Measurements from ENCODE around the gene TGFBR3.

TGFBR3 gene

DNA sequence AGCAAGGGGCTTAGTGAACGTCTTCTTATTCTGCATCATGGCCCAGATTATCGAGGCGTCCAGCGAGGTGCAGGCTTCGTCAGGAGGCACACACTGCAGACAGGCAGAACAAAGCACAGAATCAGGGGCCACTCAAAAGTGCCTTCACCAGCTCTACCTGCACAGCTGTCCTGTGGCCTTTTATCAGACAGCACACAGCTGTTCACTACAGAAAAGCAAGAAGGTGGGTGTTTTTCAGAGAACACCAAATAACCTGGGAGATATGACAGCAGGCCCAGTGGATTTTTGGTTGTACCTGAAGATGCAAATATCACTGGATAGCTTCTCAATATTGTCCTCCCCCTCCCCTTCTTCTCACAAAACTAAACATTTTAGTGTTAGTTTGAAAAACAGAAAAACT lies 177.3 kb downstream of the TGFBR3 start:
- no peak overlapping the region for H3K4me3 ChIP-seq (ENCODE audit: low read depth, low read length)
- no peaks in the 10 kb centered on the region for H3K4me1 ChIP-seq (ENCODE audit: control insufficient read depth, insufficient read depth, low read length)
- CTCF ChIA-PET = interaction anchor here (0.6 to 0.7 kb wide), 2 partner anchors 542 to 987 kb away, joined by 3 read pairs; no protein-coding TSS in a partner anchor
- peaks cover 0 to 33% of the 10 kb centered on the region in 2 experiments; a peak in 1 of 3 replicates for H3K36me3 ChIP-seq (ENCODE audit: control insufficient read depth in 2 of 2, insufficient read depth in 1 of 2, low read length in 2 of 2)
- POLR2A ChIA-PET = interaction anchor here (0.6 kb wide), 1 partner anchor 82 kb away, joined by 3 read pairs; no protein-coding TSS in a partner anchor
- TF ChIP-seq MYNN (tag by site-specific recombination; IDR thresholded peaks at IDR 0.05; ENCODE audit: borderline replicate concordance) (no peak), ZNF600 (tag by site-specific recombination; IDR thresholded peaks at IDR 0.05) (no peak), KLF16 (tag by site-specific recombination; IDR thresholded peaks at IDR 0.05) (no peak), GLIS2 (tag by site-specific recombination; IDR thresholded peaks at IDR 0.05) (no peak), ZNF549 (tag by site-specific recombination; IDR thresholded peaks at IDR 0.05) (no peak), ZNF664 (tag by site-specific recombination; IDR thresholded peaks at IDR 0.05) (no peak), ZFP37 (tag by site-specific recombination; IDR thresholded peaks at IDR 0.05) (no peak), ZNF658 (tag by site-specific recombination; IDR thresholded peaks at IDR 0.05) (no peak), GLI2 (tag by site-specific recombination; IDR thresholded peaks at IDR 0.05; ENCODE audit: borderline replicate concordance, low read depth) (no peak), ZNF626 (tag by site-specific recombination; IDR thresholded peaks at IDR 0.05) (no peak), HOXA7 (CRISPR knock-in tag; IDR thresholded peaks at IDR 0.05; ENCODE audit: borderline replicate concordance) (no peak), ZNF561 (tag by site-specific recombination; IDR thresholded peaks at IDR 0.05; ENCODE audit: borderline replicate concordance) (no peak)
- TF ChIP-seq, protein P1, sequence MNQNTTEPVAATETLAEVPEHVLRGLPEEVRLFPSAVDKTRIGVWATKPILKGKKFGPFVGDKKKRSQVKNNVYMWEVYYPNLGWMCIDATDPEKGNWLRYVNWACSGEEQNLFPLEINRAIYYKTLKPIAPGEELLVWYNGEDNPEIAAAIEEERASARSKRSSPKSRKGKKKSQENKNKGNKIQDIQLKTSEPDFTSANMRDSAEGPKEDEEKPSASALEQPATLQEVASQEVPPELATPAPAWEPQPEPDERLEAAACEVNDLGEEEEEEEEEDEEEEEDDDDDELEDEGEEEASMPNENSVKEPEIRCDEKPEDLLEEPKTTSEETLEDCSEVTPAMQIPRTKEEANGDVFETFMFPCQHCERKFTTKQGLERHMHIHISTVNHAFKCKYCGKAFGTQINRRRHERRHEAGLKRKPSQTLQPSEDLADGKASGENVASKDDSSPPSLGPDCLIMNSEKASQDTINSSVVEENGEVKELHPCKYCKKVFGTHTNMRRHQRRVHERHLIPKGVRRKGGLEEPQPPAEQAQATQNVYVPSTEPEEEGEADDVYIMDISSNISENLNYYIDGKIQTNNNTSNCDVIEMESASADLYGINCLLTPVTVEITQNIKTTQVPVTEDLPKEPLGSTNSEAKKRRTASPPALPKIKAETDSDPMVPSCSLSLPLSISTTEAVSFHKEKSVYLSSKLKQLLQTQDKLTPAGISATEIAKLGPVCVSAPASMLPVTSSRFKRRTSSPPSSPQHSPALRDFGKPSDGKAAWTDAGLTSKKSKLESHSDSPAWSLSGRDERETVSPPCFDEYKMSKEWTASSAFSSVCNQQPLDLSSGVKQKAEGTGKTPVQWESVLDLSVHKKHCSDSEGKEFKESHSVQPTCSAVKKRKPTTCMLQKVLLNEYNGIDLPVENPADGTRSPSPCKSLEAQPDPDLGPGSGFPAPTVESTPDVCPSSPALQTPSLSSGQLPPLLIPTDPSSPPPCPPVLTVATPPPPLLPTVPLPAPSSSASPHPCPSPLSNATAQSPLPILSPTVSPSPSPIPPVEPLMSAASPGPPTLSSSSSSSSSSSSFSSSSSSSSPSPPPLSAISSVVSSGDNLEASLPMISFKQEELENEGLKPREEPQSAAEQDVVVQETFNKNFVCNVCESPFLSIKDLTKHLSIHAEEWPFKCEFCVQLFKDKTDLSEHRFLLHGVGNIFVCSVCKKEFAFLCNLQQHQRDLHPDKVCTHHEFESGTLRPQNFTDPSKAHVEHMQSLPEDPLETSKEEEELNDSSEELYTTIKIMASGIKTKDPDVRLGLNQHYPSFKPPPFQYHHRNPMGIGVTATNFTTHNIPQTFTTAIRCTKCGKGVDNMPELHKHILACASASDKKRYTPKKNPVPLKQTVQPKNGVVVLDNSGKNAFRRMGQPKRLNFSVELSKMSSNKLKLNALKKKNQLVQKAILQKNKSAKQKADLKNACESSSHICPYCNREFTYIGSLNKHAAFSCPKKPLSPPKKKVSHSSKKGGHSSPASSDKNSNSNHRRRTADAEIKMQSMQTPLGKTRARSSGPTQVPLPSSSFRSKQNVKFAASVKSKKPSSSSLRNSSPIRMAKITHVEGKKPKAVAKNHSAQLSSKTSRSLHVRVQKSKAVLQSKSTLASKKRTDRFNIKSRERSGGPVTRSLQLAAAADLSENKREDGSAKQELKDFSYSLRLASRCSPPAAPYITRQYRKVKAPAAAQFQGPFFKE (tag by site-specific recombination; IDR thresholded peaks at IDR 0.05; ENCODE audit: borderline replicate concordance) = no peak
- TF ChIP-seq, protein P2, sequence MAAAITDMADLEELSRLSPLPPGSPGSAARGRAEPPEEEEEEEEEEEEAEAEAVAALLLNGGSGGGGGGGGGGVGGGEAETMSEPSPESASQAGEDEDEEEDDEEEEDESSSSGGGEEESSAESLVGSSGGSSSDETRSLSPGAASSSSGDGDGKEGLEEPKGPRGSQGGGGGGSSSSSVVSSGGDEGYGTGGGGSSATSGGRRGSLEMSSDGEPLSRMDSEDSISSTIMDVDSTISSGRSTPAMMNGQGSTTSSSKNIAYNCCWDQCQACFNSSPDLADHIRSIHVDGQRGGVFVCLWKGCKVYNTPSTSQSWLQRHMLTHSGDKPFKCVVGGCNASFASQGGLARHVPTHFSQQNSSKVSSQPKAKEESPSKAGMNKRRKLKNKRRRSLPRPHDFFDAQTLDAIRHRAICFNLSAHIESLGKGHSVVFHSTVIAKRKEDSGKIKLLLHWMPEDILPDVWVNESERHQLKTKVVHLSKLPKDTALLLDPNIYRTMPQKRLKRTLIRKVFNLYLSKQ (tag by site-specific recombination; IDR thresholded peaks at IDR 0.05; ENCODE audit: borderline replicate concordance) = no peak
- H3K27ac ChIP-seq (ENCODE audit: extremely low read depth, low read depth, low read length) = no peak overlapping the region
- no peaks in the 10 kb centered on the region for H3K9me3 ChIP-seq (ENCODE audit: control insufficient read depth, insufficient read depth, low read depth, low read length)

DNA sequence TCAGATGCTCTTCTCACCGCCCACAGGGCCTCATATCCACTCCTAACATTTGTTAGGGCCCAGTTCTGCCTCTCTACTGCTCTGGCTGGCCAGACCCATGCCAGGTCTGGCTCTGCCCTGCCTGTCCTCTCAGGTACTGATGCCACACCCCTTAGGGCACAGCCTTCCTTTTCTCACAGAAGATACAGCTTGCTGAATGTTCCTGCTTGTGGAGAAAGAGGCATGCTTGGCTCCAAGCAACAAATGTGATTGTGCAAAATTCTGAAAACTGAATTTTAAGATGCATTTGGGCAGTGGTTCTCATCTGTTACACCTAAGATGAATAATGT lies 178.1 kb downstream of the TGFBR3 start:
- no peak overlapping the region for H3K27ac ChIP-seq (ENCODE audit: extremely low read depth, low read depth, low read length)
- no peak for TF ChIP-seq ZNF623 (tag by site-specific recombination; IDR thresholded peaks at IDR 0.05)
- TF ChIP-seq ZIC2 (tag by site-specific recombination; IDR thresholded peaks at IDR 0.05) = no peak
- H3K9me3 ChIP-seq (ENCODE audit: control insufficient read depth, insufficient read depth, low read depth, low read length) = no peaks in the 10 kb centered on the region
- H3K4me1 ChIP-seq (ENCODE audit: control insufficient read depth, insufficient read depth, low read length) = no peaks in the 10 kb centered on the region
- no peak overlapping the region for H3K4me3 ChIP-seq (ENCODE audit: low read depth, low read length)
- ChIA-PET POLR2A (no interaction called here), CTCF (no interaction called here)
- H3K36me3 ChIP-seq (ENCODE audit: control insufficient read depth in 2 of 2, insufficient read depth in 1 of 2, low read length in 2 of 2) = peaks cover 0 to 33% of the 10 kb centered on the region in 2 experiments; a peak in 1 of 3 replicates
